Measurements from ENCODE around the gene TTC7B.

- TF ChIP-seq CTCF (IDR thresholded peaks at IDR 0.05), result no peak
- TF ChIP-seq EZH2 (IDR thresholded peaks at IDR 0.05; ENCODE audit: borderline replicate concordance, insufficient read depth, low read depth, low read length, poor library complexity, severe bottlenecking), result no peak
Measured at GRCh38 chr14:90747909-90748308, 68.3 kb downstream of the TTC7B start.
